NCI-H1417 (cell line): ENCODE measurements around the gene CHL1.
"Not testable (repeated sequence)": the region's sequence is repeated elsewhere in the genome, so short reads cannot be mapped to it uniquely, and the experiment has no call there.

Experiments used
- DNase-seq, 3 experiments: peaks; one replicate each; lab custom pipeline; 2025; lab: John Stamatoyannopoulos, UW

The CHL1 gene

GRCh38 chr3:331881-332280, 135.3 kb downstream of the CHL1 start:
- DNase-seq, result no peak

GRCh38 chr3:332701-333100, 136.1 kb downstream of the CHL1 start:
- DNase-seq, result no peak

GRCh38 chr3:335240-335639, 138.7 kb downstream of the CHL1 start:
- DNase-seq, result peak in 1 of 3 experiments; percentile 8

- DNase-seq, result no peak
Observed at GRCh38 chr3:339351-339750, 142.8 kb downstream of the CHL1 start.

GRCh38 chr3:341998-342397, 145.4 kb downstream of the CHL1 start:
- DNase-seq, result no peak

GRCh38 chr3:346186-346585, 149.6 kb downstream of the CHL1 start:
- no peak for DNase-seq

GRCh38 chr3:347581-347980, 151.0 kb downstream of the CHL1 start:
- no peak for DNase-seq

GRCh38 chr3:350871-351371, 154.4 kb downstream of the CHL1 start:
- DNase-seq, result no peak

GRCh38 chr3:352599-352998, 156.0 kb downstream of the CHL1 start:
- no peak for DNase-seq

- peak in 1 of 3 experiments; percentile 2 for DNase-seq
Observed at GRCh38 chr3:353191-353739, 156.7 kb downstream of the CHL1 start.

- DNase-seq, result peak; percentile 51 to 82 (median 73)
Observed at GRCh38 chr3:354432-354831, 157.9 kb downstream of the CHL1 start.

- DNase-seq, result peak in 1 of 3 experiments; percentile 55
Observed at GRCh38 chr3:355622-356021, 159.1 kb downstream of the CHL1 start.

GRCh38 chr3:356952-357351, 160.4 kb downstream of the CHL1 start:
- peak in 2 of 3 experiments; percentile 2 to 5 for DNase-seq

GRCh38 chr3:359672-360071, 163.1 kb downstream of the CHL1 start:
- DNase-seq, result no peak

GRCh38 chr3:362681-363338, 166.2 kb downstream of the CHL1 start:
- no peak for DNase-seq

GRCh38 chr3:364287-364686, 167.7 kb downstream of the CHL1 start:
- no peak for DNase-seq

GRCh38 chr3:365268-365667, 168.7 kb downstream of the CHL1 start:
- no peak for DNase-seq

- DNase-seq, result not testable (repeated sequence)
Observed at GRCh38 chr3:366253-366652, 169.7 kb downstream of the CHL1 start.

- no peak for DNase-seq
Observed at GRCh38 chr3:373193-373779, 176.7 kb downstream of the CHL1 start.

- DNase-seq, result no peak
Observed at GRCh38 chr3:374459-374858, 177.9 kb downstream of the CHL1 start.

GRCh38 chr3:377158-377561, 180.6 kb downstream of the CHL1 start:
- peak; percentile 1 to 54 (median 16) for DNase-seq

GRCh38 chr3:380801-381200, 184.2 kb downstream of the CHL1 start:
- no peak for DNase-seq

GRCh38 chr3:385151-385550, 188.6 kb downstream of the CHL1 start:
- DNase-seq, result no peak
